Fibroblast of the aortic adventitia (primary cell): ENCODE data around the gene IQSEC3. TPM values are rescaled to one million over a fixed set of nuclear protein-coding genes. Genes with fewer than 3 reads are reported as not detected.

ENCODE experiments used
- DNase-seq: peaks from one replicate; pipeline ENCODE4 v3.0.0-alpha.2; 2010; ENCODE audit warnings: low read depth
- H3K4me3 ChIP-seq: 2 replicates; pipeline ENCODE4 v1.5.1; 2011; ENCODE audit warnings: low read depth, mild to moderate bottlenecking, control low read depth, low read length, moderate library complexity
- total RNA-seq: library from RNA; depleted of rRNA; stranded (reverse); fragments of >200 nt; gene quantifications from 2 replicates; pipeline ENCODE4 v1.2.3, GENCODE V29; 2012; ENCODE audit warnings: low replicate concordance
- TF ChIP-seq, protein P1 (sequence below): IDR thresholded peaks from 2 replicates; pipeline ENCODE4 v1.5.1; 2011; ENCODE audit warnings: mild to moderate bottlenecking, low read length, control low read depth, inconsistent platforms; ENCODE audit not compliant: insufficient read depth

The IQSEC3 gene
- total RNA-seq, 1 donor, result not detected

GRCh38 chr12:108594-108993 is 42.0 kb downstream of the IQSEC3 start:
- no peak for DNase-seq

DNA sequence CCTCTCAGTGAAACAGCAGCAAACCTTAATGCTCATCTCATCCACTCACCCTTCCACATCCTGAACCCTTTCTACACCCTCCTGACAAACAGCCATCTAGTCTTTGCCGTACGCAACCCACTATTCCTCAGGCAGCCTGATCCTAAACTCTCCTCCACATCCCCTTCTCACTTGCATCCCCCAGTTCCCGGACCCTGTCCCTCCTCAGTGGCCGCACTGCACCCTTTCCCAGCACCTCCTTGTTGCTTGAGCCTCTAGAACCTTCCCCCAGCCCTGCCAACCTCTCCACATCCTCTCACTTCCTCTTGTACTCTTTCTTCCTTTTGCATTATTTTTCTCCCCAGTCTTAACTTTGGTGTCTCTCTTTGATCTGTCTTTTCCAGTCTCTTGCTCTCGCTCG is 42.9 kb downstream of the IQSEC3 start:
- TF ChIP-seq, protein P1, sequence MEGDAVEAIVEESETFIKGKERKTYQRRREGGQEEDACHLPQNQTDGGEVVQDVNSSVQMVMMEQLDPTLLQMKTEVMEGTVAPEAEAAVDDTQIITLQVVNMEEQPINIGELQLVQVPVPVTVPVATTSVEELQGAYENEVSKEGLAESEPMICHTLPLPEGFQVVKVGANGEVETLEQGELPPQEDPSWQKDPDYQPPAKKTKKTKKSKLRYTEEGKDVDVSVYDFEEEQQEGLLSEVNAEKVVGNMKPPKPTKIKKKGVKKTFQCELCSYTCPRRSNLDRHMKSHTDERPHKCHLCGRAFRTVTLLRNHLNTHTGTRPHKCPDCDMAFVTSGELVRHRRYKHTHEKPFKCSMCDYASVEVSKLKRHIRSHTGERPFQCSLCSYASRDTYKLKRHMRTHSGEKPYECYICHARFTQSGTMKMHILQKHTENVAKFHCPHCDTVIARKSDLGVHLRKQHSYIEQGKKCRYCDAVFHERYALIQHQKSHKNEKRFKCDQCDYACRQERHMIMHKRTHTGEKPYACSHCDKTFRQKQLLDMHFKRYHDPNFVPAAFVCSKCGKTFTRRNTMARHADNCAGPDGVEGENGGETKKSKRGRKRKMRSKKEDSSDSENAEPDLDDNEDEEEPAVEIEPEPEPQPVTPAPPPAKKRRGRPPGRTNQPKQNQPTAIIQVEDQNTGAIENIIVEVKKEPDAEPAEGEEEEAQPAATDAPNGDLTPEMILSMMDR, result no peak
- H3K4me3 ChIP-seq, result no peak overlapping the region
- DNase-seq, result no peak

More at GRCh38 chr12:108594-108993, 42.0 kb downstream of the IQSEC3 start:
- no peak overlapping the region for H3K4me3 ChIP-seq
- TF ChIP-seq, protein P1, result no peak

GRCh38 chr12:109872-110271 is 43.3 kb downstream of the IQSEC3 start:
- no peak overlapping the region for H3K4me3 ChIP-seq
- TF ChIP-seq, protein P1, result no peak
- DNase-seq, result no peak

- H3K4me3 ChIP-seq, result no peak overlapping the region
- TF ChIP-seq, protein P1, result no peak
- no peak for DNase-seq
These were observed 45.3 kb downstream of the IQSEC3 start for GRCh38 chr12:111699-112493.

DNA sequence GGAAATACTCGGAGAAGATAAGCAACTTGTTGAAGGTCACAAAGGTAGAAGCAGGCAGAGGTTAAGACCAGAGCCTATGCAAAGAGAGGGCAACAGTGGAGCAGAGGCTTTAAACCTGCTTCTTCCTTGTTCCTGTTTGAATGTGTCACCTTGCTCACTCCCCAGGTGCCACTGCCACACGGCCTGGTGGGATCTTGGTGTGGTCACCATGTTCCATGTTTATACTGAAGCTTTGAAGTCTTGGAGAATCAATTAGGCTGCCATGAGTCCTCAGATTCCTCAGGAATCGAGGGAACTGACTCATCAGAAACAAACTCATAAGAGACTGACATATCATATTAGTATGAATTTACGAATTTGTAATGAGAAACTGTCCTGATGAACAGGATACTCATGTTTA is 46.8 kb downstream of the IQSEC3 start:
- H3K4me3 ChIP-seq, result no peak overlapping the region
- no peak for DNase-seq
- TF ChIP-seq, protein P1, result no peak

- H3K4me3 ChIP-seq, result no peak overlapping the region
- no peak for DNase-seq
- TF ChIP-seq, protein P1, result no peak
These were observed 48.2 kb downstream of the IQSEC3 start for GRCh38 chr12:114626-115211.

DNA sequence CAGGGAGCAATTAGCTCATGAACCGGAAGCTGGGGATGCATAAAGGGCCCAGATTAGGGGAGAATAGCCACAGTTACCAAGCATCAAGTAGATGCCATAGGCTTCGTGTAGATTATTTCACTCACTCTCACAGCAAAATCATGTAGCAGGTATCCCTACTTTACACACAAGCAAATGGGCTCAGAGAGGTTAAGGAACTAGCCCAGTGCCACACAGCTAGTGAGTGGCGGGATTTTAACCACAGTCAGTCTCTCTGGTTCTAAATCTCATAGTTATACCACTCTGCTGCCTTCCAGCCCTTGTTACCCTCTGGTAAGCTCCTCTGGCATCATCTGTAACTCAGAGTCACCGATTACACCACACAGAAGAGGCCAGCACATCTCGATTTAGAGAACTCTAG is 49.0 kb downstream of the IQSEC3 start:
- H3K4me3 ChIP-seq, result no peak overlapping the region
- TF ChIP-seq, protein P1, result no peak
- DNase-seq, result no peak
